Stimulated activated CD8-positive, alpha-beta memory T cell treated with anti-CD3 and anti-CD28 coated beads, Interleukin-4, amount 100 ng/mL, for 4 hours (primary cell): ENCODE data around the gene ESRP2.

ENCODE experiments used
- DNase-seq, 2 donors: peaks; one replicate each; pipeline ENCODE4 v3.0.0-alpha.2; 2020; ENCODE audit warnings: low read depth in 2 of 2, low spot score in 1 of 2

The ESRP2 gene

DNA sequence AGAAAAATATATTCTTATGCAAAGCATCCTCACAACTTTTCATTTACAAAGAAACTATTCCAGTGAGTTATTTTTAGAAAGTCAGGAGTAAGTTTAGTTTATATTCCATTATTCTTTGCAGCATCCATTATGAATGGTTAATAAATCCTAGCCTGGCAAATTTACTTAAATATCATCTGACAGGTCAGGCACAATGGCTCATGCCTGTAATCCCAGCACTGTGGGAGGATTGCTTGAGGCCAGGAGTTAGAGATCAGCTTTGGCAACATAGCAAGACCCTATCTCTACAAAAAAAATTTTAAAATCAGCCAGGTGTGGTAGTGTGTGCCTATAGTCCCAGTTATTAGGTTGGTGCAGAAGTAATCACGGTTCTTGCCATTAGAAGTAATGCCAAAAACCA lies 12.9 kb downstream of the ESRP2 start:
- DNase-seq: no peak

DNA sequence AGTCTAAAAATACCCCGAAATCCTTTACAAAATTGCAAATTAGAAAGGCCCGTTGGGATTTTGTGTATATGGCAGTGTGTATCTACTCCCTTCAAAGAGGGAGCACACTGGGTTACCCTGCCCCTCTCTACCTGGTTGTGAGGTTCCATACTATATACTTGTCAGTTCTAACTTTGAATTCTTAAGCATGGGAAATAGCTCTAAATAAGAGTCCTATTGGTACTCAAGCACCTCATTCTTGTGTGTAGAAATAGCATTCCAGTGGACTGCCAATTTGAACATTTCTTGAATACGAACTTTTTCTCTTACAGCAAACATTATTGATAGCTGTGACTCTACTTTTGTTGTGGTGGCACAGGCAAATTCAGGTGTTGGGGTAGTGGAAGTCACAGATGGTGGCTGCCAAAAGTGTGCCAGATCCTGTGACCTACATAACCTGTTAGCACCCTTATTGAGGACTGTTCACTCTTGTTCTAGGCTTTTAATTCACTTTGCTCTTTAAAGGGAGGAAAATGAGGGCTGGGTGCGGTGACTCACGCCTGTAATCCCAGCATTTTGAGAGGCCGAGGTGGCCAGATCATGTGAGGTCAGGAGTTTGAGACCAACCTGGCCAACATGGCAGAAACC lies 16.1 kb downstream of the ESRP2 start:
- no peak for DNase-seq

DNA sequence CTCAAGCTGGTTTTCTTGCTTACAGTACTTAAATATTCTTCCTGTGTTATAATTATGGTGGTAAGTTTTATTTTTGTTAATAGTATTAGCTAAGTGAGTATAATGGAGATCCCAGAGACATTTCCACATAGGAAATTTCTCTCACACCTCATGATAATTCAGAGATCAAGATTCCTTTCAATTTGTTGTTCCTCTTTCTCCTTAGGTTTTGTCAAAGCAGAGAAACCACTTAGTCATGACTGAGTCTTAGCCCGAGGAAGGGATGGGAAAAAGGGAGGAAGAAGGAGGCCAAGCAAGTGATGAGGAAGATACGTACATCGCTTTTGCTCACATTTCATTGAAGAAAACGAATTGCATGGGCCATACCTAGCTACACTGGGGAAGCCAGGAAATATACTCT lies 18.4 kb downstream of the ESRP2 start:
- no peak for DNase-seq

DNA sequence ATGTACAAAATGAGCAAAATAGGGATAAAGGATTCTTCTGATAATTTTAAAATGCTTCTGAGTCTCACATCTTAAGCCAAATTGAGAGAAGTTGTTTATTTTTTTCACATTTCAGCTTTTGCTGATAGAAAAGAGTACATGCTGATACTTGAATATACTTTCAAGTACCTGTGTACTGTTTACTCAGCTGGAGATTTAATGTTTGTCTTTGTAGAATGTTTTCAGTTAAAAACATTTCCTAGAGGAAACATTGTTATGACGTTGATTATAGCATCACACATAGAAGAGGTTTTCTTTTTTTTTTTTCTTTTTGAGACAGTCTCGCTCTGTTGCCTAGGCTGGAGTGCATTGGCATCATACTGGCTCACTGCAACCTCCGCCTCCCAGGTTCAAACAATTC lies 19.7 kb downstream of the ESRP2 start:
- DNase-seq: no peak

DNA sequence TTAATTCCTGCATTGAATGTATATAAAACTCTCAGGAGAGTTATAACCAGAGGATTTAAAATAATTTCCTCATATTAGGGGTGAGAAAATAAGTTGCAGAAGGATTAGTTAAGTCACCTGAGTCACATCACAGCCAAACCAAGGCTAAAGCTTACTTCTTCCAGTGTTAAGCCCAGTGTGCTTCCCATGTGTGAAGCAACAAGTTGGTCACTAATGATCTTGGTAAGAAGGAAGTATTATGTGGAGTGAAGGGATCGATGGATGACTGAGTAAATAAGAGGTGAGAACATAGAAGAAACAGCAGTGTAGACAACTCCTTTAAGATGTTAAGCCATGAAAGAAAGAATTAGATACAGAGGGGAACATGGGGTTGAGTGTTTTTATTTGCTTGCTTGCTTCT lies 20.6 kb downstream of the ESRP2 start:
- DNase-seq: no peak

DNA sequence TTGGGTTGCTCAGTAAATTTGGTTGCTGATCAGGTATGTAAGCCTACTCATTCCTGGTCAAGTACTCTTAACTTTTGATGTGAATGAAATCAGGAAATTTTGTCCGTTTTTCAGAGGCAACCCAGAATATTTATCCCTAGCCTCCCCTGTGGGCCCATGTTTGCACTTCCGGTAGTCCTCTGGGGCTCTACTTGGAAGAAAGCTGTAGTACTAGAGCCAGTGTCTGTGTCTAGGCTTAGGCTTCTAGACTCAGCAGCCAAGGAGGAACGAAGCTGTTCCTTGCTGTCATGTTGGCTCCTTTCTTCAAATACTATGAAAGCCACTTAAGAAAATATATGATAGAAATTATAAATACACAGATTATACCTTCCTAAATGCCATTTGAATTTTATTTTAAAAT lies 21.2 kb downstream of the ESRP2 start:
- DNase-seq: no peak

DNA sequence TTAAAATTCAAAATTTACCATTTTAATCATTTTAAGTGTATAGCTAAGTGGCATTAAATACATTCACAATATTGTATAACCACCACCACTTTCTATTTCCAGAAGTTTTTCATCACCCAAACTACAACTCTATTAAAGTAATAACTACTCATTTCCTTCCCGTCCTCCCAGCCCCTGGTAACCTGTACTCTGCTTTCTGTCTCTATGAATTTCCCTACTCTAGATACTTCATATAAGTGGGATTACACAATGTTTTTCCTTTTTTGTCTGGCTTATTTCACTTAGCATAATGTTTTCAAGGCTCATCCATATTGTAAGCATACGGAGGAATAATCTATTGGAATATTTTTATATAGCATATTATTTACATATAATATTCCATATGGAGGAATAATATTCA lies 29.7 kb downstream of the ESRP2 start:
- no peak for DNase-seq

DNA sequence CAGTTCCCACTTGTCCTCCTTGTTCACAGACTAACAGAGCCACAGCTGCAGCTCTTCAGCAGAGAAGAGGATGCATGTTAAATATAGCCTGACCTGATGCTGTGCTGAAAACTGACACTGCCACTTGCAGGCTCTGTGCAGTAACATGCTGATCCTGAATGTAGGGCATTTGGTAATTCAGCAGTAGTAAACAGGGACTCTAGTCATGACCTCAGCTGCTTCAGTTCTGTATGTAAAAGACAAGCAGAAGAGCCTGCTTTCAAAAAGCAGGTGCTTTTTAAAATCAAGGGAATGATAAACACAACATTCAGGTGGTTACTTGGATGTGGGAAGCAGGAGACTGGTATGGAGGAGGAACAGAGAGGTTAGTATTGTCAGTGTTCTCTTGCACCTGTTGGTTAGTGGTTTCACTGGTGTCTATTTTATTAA lies 33.8 kb downstream of the ESRP2 start:
- no peak for DNase-seq

DNA sequence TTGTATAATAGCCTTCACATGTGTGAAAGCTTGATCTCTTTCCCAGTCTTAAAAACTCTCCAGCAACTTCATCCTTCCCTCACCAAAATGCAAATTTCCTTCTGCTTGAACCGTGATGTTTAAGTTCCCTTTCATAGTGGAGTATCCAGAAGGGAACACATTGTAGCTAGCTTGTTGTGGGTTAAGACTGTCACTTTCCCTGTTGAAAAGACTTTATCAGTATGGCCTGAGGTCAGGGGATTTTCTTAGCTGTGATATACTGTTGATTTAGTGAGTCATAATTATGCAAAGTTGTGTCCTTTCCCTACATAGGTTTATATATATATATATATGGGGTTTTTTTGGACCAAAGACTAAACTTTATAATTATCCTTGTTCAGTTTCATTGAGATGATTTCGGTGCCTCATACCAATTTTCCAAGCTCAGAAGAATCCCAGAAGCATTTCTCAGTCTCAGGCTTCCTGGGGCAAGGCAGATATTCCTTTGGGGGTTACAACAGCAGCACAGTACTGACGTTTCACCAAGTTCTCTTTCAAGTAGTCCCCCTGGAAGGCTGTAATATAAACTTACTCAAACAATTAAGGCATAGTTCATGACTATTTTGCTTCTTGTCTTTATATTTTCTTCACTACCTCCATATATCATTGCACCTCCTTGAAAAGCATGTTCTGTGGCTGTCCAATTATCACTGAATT lies 35.7 kb downstream of the ESRP2 start:
- DNase-seq: no peak

DNA sequence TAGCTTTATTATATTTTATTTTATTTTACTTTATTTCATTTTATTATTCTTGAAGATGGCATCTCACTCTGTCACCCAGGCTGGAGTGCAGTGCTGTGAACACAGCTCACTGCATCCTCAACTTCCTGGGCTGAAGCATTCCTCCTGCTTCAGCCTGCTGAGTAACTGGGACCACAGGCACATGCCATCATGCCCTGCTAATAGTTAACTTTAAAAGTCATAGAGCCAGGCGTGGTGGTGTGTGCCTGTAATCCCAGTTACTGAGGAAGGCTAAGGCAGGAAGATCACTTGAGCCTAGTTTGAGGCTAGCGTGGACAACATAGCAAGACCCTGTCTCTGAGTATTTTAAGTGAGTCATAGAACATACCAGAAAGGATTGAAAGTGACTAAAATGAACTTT lies 38.7 kb downstream of the ESRP2 start:
- DNase-seq: no peak

DNA sequence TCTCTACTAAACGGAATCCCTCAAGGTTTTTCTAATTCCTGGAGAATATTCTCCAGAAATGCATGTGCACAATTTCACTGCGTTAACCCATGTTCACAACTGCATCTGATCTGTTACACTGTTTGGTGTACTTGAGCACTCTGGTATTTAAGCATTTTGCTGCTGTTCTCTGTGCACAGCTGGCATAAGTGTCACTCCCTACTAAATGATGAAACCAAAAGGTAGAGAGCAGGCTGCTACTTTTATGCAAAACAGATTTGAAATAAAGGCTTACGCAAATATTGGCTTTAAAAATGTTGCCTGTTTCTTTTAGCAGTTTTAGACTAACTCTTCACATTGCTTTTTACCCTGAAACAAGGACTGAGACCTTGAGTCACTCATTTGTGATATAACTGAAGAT lies 41.7 kb downstream of the ESRP2 start:
- no peak for DNase-seq

DNA sequence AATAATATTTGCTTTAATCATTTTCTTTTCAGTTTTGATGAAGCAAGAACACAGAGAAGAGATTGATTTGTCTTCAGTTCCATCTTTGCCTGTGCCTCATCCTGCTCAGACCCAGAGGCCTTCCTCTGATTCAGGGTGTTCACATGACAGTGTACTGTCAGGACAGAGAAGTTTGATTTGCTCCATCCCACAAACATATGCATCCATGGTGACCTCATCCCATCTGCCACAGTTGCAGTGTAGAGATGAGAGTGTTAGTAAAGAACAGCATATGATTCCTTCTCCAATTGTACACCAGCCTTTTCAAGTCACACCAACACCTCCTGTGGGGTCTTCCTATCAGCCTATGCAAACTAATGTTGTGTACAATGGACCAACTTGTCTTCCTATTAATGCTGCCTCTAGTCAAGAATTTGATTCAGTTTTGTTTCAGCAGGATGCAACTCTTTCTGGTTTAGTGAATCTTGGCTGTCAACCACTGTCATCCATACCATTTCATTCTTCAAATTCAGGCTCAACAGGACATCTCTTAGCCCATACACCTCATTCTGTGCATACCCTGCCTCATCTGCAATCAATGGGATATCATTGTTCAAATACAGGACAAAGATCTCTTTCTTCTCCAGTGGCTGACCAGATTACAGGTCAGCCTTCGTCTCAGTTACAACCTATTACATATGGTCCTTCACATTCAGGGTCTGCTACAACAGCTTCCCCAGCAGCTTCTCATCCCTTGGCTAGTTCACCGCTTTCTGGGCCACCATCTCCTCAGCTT lies 45.0 kb downstream of the ESRP2 start:
- DNase-seq: no peak

DNA sequence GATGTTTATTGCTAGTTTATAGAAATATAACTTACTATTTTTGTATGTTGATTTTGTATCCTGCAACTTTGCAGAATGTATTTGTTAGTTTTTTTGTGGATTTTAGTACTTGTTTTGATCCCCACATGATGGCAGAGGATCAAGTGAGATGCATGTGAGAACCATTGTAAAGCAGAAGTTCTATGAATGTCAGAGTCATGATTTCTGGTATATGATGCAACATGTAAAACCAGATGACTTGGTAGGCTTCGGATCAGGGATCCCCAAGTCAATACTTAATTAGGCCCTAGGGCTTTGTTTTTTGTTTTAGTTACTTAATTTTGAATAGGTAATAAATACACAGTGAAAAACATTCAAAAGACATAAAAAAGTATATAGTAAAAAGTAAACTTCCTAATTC lies 45.8 kb downstream of the ESRP2 start:
- no peak for DNase-seq

DNA sequence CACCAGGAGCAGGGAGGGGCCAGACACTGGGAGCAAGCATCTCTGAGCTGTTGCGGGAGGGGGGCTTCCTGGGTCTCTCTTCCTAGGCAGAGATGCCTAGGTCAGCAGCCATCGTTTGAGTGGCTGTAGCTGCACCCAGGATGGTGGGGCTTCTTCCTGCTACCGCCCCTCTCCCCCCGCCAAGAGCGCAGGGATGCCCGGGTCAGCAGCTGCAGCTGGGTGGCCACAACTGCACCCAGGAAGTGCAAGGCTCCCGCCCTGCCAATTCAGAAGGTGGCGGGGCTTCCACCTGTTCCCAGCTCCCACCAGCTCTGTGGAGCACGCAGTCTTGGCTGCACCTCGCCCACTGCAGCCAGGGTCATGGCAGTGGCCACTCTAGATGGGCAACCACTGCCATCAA lies 47.8 kb downstream of the ESRP2 start:
- DNase-seq: no peak

DNA sequence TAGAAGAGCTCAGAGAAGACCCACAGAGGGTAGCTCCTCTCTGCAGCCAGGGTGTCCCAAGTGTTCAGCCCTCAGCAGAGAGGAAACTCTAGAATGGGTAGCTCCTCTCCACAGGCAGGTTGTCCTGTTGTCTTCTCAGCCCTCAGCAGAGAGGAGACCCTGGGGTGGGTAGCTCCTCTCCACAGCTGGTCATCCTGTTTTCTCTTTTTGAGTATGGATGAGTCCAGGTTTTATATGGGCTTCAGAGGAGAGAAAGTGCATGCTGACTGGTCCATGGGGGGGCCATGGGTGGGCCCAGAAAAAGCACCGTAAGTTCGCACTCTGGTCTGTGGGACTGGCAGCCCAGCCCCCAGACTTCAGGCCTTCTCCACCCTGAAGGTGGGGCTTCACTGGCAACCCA lies 48.4 kb downstream of the ESRP2 start:
- no peak for DNase-seq

DNA sequence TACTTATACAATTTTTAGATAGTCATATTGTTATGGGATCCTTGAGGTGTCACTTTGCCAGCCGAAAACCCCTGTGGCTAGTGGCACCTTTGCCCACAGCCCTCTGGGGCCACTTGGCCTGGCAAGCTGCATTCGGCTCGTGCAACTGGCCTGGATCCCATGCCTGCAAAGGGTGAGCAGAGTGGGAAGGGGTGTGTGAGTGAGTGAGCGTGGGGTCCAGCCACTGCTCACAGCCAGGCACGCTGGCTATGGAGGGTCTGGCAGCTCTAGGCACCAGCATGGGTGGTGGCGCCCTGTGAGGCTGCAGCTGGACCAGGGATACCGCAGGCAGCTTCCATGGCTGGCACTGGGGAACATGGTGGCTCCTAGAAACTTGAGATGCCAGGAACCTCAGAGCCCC lies 49.0 kb downstream of the ESRP2 start:
- DNase-seq: no peak

DNA sequence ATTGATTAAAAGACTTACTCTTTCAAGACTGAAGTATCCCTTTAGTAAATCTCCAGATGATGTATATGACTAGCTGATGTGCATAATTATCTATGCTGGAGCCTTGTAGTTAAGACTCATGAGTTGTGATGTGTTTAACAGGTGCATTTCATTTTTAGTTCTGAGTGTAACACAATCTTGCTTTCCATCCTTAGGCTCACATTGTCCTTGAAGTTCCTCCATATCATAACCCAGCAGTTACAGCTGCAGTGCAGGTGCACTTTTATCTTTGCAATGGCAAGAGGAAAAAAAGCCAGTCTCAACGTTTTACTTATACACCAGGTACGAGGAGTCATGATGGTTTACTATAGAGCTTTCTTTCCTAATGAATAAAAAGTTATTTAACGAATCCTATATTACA lies 52.9 kb downstream of the ESRP2 start:
- DNase-seq: no peak

DNA sequence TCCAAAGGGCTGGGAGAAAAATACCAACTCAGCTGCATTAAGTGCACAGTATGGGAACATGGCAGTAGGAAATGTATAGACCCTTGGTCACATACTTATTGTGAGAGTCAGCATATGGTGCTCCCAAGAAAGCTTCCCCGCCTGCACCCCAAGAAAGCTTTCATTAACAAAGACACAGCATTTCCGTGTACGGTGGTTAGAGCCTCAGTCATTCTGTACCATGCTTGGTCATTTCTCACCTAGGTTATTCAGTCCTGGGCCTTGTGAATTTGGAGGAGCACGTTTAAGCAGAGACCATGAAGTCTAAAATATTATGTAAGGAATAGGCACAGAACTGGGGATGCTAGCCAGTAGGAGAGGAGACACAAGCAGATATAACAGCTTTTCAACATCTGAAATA lies 56.1 kb downstream of the ESRP2 start:
- no peak for DNase-seq

DNA sequence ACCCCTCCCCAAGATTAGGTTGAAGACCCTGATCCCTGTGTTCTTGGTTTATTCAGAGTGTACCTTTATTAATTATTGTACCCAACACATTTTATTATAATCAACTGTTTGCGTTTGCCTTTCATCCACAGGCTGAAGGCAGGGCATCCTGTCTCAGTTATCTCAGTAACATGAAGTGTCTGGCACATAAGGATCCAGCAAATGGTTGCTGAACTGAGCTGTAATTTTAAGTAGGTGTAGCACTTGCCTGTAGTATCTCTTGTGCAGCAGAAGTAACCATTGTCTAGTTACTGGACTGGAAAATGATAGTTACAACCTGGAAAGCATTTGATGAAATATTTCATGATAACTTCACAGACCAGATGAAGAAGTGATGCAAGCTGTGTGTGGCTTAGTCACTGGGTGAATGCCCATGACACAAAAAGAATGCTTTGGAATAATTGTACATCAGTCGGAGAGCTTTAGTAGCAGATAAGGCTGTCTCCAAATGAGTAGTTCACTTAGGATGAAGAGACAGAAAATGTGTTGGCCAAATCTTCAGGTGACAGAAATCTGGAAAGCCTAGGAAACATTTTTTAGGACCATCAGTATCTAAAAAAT lies 56.6 kb downstream of the ESRP2 start:
- DNase-seq: no peak
